Inflammatory macrophage treated with lipopolysaccharide for 4 hours (primary cell): Measurements from ENCODE around the gene GATB.

Experiments
- DNase-seq: peaks from one replicate; pipeline ENCODE4 v3.0.0-alpha.2; 2020

The GATB gene

DNA sequence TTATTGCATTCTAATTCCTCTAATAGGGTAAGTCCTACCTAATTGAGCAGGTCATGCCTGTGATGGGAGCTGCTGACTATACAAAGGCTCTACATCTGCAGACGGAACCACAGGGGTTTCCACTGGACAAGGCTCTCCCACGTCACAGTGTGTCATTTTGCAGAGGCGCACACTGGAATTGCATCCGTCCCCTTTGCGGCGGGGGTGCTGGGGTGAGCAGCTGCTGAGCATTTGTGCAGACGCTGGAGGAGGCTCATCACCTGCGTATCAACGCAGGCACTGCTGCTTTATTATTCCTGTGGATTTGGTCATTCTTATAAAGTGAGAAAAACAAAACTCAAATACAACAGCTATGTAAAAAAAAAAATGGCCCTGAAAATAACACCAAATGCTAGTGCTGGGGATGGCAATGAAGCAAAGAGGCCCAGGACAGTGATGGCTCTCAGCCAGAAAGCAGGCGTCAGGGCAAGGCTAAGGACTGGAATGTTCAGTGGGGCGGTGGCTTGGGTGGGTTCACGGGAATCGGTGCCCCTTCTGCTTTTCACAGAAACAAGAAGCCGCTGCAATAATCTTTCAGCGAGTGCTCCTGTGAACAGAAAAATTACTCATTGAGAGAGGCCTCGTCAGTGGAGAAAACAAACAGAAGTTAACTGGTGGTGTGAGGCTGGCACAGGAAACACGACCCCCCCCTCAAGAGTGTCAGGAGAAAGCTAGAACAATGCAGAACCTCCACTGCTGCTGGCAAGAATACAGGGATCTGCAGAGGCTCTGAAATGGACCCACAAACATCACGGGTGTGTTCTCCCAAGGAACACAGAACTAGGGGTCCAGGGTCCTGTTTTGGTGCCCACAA lies 67.8 kb downstream of the GATB start:
- DNase-seq = no peak

DNA sequence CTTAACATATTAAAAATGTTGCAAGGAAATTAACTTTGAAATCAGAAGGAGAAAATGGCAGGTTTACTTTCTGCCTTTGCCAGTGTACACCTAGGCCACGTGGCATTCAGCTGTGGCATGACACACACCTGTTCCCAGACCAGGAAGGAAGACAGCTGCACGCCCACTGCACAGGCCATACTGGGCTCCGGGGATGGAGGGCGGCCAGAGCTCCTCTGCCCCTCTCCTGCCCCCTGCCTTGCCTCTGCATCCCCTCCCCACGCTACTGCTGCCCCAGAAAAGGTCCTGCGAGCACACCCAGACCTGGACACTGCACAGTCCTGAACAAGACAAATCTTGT lies 68.4 kb downstream of the GATB start:
- DNase-seq = no peak

DNA sequence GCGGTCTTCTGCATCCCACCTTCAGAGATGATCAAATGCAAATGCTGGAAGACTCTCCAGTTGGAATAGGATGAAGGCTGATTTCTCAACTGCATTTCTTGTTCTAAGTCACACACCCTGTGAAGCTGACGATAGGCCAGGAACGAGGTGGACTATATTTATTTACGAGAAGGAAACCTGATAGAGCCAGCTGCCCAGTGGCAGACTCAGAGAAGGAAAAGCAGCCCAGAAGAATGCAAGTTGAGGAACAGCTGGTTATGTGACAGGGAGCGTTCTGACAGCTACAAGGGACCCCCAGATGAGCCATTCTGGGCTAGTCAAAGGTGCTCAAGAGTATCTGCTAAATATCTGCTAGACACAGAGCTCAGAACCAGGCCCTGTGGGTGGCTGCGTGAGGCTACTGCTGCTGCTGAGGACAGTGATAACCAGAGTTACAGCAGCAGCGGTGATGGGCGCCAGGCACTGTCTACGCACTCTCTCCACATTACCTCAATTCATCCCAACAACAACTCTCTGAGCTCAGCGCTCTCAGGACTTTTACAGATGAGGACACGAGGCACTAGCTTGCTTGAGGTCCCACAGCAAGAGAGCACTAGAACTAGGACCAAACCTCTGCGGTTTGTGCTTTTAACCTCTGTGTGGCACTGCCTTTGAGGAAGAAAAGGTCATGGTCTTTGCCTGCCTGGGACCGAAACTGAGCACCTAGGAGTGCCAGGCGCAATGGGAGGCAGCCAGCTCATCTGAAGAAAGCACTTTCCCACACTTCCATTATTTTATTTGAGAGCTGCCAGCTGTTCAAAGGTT lies 69.0 kb downstream of the GATB start:
- DNase-seq = no peak

- DNase-seq = no peak
Measured at GRCh38 chr4:151690876-151691275, 69.9 kb downstream of the GATB start.

DNA sequence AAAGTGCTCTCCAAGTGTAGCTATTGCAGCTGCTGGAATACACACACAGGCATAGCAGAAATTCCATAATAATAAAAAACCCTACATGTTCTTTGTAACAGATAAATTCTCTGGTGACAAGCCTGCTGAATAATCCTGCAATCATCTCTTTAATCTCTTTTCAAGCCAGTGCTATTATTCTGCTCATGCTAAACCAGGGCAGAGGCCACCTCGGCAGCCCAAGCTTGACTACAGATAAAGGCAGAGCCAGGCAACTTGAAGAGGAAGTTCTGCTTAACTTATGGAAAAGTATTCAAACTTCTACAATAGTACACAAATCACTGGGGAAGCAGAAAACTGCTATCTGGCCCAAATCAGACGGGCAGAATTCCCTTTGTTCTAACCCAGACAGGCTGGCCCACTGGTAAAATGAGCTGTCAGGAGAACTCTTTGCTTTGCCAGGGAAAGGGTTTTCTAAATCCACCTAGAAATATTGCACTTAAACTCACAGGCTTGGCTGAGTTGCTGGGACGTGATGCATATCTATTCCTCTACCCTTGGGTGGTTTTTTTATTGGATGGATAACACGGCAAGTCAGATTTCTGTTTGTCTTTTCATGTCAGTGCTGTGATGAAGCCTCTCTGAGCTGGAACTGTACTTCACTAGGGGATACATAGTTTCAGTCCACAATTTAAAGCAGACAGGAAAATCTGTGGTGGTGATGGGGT lies 70.5 kb downstream of the GATB start:
- no peak for DNase-seq

DNA sequence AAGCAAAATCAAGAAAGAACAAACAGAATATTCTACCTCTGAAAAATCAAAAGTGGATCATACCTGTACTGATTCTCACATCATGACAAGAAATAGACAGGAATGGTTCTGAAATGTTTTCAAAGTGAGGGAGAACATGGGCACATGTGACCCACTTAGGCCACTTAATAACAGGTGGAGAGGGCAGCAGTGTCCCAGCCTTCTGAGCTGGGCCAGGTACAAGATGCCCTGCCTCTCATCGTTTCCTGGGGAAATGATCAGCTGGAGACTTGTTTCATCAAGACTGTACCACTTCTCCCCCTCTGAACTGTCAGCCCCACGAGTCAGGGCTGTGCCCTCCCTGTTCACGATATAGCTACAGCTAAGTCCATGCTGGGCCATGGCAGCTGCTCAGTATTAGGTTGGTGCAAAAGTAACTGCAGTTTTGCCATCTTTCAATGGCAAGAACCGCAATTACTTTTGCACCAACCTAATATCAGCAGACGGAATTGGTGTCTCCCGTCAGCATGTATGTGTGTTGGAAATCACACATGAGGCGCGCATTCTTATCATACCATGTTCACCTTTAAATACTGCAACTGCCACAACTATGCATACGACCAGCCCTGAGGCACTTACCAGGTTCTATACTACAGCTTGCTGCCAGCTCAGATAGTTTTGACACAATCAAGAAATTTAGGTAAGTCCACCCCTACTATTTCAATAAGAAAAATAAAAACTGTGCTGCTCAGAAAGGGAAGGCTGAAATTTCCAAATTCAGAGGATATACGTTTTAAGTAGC lies 71.4 kb downstream of the GATB start:
- no peak for DNase-seq

GRCh38 chr4:151688785-151689043 lies 72.1 kb downstream of the GATB start:
- no peak for DNase-seq

DNA sequence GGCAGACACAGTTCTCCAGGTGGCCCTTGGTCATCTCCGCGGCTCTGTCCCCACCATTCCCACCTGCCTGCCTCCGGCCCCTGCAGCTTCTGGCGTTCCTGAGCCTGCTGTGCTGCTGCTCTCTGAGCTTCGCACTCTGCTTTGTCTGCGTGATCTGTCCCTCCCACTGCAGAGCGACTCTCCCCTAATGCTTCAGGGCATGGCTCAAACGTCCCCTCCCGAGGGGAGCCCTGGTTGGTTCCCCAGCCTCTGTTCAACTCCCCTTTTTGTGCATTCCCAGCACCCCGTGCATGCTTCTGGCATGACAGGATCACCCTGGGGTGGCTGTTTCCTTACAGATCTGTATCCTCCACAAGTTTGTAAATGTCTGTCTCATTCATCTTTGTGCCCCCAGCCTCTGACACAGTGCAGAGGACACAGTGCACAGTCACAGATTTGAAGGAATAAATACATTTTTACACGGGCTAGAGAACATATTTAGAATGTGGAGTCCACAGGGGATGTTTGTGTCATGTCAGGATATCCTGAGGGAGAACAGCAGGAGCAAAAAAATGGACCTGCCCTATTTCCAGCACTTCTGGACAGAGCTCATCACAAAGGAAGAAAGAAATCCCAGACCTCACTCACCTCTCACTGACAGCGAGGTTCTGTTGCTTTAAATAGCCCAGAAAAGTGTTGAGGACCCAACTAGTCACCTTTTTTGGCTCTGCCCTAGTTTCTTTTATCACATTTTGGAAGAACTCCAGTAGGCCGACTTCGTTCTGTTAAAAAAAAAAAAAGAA lies 72.6 kb downstream of the GATB start:
- DNase-seq = no peak

- DNase-seq = no peak
Measured at GRCh38 chr4:151687021-151687640, 73.7 kb downstream of the GATB start.

DNA sequence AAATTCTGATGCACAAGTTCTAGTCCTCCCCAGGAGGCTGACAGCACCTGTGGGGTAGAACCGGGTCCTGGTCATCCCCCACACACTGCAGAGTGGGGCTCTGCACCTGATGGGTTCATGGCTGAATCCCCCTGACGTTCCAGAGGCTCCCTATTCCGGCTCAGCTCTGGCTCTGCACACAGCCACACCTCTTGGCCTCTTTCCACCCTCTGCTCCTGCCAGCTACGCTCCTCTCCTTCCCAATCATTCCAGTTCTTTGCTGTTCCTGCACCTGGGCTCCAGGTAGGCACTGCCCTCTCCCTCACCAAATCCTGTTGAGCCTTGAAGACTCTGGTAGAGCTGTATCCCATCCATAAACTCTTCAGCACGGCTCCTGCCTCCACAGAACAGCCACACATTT lies 75.5 kb downstream of the GATB start:
- DNase-seq = no peak

DNA sequence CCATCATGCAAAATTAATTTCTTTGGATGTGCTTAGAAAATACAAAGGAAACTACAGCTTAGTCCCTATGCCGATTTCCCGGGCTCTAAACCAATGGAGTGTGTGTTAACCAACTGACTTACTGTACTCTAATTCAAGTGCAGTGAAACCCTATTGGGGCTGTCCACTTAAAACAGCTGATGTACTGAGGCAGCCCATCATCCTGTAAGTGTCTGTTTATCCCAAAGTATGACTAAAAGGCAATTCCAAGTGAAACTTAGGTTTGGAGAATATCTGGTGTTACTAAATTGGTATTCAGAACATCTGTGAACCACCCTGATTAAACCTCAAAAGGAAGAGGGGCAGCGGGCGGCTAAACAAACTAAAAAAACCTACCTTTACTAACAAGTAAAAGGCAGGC lies 79.7 kb downstream of the GATB start:
- DNase-seq = no peak

GRCh38 chr4:151679231-151679630 lies 81.6 kb downstream of the GATB start:
- no peak for DNase-seq

DNA sequence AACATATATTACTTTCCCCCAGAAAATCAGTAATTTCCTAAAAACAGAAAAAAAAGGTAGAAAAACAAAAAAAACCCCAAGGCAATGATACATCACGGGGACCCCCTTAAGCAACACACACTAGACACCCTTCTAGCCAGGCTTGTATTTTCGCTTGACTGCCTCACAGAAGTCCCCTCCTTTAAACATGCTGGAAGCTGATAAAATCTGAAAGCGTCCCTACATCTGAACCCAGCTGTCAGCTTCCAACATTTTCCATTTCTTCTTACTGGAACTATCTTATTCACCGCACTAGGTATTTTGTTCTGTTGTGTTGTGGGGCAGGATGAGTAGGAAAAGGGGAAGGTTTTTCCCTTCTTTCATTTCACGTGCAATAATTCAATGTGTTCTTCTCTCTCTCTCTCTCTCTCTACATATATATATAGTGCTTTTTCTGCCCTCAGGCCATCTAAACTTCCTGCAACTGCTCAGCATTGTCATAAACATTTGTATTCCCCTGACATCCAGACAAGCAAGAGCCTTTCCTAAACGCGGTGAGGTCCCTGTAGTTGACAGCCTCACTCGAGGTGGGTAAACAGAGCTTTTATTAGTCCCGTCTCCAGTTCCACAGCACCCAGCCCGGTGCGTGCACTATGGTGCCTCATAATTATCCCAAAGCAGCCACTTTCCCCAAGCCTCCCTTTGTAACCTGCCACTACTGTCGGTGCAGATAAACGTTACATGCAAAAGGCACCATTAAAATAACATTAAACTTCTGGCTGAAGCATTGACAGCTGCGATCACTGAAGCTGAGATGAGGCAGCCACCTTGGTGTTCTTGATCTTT lies 82.5 kb downstream of the GATB start:
- DNase-seq = no peak

DNA sequence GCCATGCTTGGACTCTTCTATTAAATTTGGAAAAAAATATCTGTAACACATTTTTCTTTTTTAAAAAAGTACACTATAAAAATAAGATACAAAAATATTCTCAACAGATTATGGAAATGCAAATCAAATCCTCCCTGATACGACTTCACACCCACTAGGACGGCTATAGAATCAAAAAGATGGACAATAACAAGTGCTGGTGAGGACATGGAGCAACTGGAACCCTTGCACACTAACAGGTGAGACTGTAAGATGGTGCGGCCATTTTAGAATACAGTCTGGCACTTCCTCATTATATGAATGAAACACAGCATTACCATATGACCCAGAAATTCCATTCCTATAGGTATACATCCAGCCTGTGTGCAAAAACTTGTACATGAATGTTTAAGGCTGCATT lies 83.6 kb downstream of the GATB start:
- no peak for DNase-seq

DNA sequence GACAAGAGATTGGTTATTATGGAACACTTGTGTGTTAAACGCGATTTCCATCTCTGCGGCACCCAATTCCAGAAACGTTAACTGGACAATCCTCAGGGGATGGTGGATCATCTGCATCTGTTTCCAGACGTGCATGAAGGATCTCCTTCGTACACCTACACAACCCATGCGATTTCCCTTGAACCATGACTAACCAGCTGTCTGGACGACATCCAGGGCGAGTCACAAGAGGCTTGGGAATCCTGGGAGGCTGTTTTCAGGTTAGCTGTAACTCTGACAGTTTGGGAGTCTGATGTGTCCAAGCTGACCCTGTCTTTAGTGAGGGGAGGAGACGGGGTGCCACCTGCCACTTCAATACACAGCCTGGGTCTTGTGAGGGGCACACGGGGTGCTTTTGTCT lies 84.5 kb downstream of the GATB start:
- no peak for DNase-seq

DNA sequence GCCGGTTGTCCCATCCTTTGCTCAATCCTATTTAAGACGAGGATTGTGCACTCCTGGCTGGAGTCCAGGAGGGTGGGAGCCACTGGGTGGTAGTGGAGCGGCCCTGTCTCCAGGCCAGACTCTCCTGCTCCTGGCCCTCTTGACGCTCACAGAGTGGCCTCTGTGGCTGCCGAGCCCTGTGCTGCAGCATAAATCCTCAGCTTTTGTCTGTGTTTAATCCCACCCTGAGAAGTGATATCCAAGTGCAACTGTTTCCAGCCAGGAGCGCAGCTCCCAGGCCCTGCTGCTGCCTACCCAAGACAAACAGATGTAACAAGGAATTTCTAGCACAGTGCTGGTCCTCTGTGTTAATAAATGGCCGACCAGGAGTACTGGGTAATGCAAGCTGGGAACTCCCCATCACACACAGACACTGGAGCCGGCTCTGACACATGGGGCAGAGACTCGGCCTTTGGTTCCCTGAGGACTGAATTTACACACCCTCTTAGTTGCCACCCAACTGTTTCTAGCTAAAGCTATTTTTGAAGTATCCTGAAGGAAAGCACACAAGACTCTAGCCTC lies 85.3 kb downstream of the GATB start:
- DNase-seq = no peak

DNA sequence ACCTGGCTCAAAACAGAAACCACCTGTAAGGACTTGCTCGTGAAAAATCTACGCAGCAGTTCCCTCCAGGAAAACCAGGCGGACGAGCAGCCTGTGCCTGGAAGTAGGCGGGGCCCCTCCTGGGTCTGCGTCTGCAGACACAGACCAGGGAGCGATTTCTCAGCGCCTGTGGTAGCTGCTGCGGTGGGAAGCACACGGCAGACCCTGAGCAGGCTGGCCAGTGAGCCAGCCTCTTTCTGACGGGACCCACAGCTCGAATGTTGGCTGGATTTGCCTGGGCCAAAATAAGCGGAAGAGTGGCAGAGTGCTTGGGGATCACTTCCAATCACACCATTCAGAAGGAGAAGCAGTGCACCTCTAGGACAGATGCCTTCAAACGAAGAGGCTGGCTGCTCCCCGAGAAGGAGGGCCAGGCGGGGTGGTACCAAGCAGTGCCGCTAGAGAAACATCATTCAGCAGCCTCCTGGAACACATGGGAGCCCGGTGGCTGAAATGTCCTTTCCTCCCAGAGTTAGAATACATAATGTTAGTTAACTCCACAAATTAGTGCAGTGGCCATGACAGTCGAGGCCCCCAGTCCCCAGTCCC lies 85.9 kb downstream of the GATB start:
- no peak for DNase-seq

DNA sequence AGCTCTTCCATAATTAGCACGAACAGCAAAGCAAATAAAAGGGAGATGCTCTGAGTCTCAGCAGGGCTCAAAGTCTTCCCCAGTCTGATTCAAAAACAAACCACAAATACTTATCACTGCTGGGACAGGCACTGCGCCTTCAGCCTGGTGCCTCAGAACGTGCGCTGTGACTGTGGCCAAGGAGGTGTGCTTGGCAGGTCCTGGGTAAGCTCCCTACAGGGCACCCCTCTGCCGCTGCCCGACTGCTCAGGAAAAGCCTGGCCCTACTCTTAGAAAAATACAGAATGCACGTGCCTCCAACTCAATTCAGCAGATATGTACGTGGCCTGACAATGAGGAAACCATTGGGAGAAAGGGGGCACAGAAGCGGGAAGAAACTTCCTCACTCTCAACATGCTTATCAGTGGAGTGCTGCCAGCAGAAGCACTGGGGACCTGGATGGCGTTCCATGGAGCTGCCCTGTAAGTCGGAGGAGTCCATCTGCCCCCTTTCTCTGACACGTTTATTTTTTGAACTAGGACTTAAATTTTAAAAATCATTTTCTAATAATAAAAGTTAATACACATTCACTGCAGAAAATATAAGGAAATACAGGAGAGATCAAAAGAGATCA lies 86.8 kb downstream of the GATB start:
- no peak for DNase-seq

GRCh38 chr4:151672996-151673395 lies 87.8 kb downstream of the GATB start:
- no peak for DNase-seq

DNA sequence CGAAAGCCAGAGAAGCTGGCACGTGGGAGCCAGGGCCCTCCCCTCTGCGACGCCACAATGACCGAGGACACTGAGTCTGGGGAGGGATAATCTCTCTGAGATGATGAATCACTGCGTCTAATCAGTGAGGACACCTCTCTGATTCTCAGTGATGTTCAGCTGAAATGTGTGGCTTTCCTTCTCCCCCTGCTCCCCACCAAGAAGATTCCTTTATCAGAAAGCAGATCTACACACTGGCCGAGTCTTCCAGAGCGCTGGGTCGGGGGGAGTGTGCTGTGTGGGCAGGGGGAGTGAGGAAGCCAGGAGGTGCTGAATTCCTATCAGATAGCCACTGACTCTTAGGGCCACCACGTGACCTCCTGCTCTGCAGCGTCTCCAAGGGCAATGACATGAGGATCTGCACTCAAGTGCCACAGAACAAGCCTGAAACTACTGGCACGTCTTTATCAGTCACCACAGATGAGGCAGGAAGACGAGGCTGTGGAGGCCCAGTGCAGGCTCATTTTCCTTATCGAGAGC lies 89.2 kb downstream of the GATB start:
- DNase-seq = no peak
